Measurements from ENCODE around the gene SYCE1L. TPM values are rescaled to one million over a fixed set of nuclear protein-coding genes. Genes with fewer than 3 reads are reported as not detected.

The SYCE1L gene
- total RNA-seq, 1 experiment from 2014 or later, result 9.9 TPM

DNA sequence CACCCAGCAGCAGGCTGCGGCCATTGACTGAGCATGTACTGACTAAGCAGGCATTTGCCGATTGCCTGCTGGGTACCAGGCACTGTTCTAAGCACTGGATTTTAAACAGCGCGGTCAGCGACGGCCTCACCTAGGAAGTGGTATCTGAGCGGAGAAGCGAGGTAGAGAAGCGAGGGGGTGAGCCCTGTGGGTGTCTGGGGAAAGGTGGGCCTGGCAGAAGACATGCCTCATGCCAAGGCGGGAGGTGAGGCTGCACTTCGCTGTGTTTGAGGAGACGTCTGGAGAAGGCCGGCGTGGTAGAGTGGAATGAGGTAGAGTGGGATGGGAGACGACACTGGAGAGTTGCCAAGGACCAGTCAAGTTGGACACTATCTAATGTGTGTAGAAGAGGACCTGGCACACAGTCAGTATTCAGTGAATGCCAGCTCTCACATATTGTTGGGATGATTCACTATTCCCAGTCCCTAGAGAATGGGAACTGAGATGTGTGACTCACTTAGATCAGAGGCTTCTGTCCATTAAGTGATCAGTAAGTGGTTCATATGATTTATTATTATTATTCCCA lies 14.4 kb downstream of the SYCE1L start:
- Histone ChIP-seq H3K23ac (ENCODE audit: insufficient read length, low read depth, low read length) (no peak overlapping the region), H3K79me1 (ENCODE audit: insufficient read depth, low read depth, low read length, poor library complexity, severe bottlenecking) (no peaks in the 10 kb centered on the region), H3K79me2 (ENCODE audit: insufficient read depth, low read length) (no peaks in the 10 kb centered on the region), H4K8ac (replicated peaks; ENCODE audit: insufficient read length, low read depth, low read length) (no peak overlapping the region), H2BK5ac (ENCODE audit: insufficient read length, low read length) (no peak overlapping the region), H4K5ac (ENCODE audit: insufficient read length, low read depth, low read length) (no peak overlapping the region), H3T11ph (ENCODE audit: low read length) (no peak overlapping the region), H2BK15ac (ENCODE audit: low read depth, low read length) (no peak overlapping the region), H4K91ac (ENCODE audit: insufficient read length, low read depth, low read length) (no peak overlapping the region), H2BK12ac (ENCODE audit: insufficient read length, low read depth, low read length) (no peak overlapping the region), H3K9me3 (ENCODE audit: control insufficient read depth, low read depth, low read length) (no peaks in the 10 kb centered on the region), H2AFZ (ENCODE audit: low read length) (no peak overlapping the region), H3K4me2 (ENCODE audit: insufficient read depth, insufficient read length, low read length) (no peak overlapping the region), H3K56ac (ENCODE audit: insufficient read length, low read depth, low read length) (no peak overlapping the region), H3K4ac (ENCODE audit: low read depth, low read length) (no peak overlapping the region), H3K27ac (ENCODE audit: insufficient read length, low read depth, low read length) (no peak overlapping the region), H2BK120ac (ENCODE audit: low read depth, low read length, poor library complexity, severe bottlenecking) (no peak overlapping the region), H3K9ac (ENCODE audit: extremely low read depth, insufficient read length, low read length) (no peak overlapping the region), H4K20me1 (ENCODE audit: control insufficient read depth, insufficient read depth, insufficient read length) (no peaks in the 10 kb centered on the region), H2AK5ac (ENCODE audit: insufficient read length, low read length) (no peak overlapping the region), H3K27me3 (ENCODE audit: insufficient read depth, low read length) (no peaks in the 10 kb centered on the region), H3K23me2 (ENCODE audit: insufficient read length, low read depth, low read length, poor library complexity, severe bottlenecking) (peaks cover 4% of the 10 kb centered on the region), H2BK20ac (ENCODE audit: low read depth, low read length, poor library complexity, severe bottlenecking) (no peak overlapping the region), H3K4me1 (ENCODE audit: insufficient read depth, low read length) (peaks cover 3% of the 10 kb centered on the region; the same call in 1 of the 2 replicates), H3K14ac (ENCODE audit: insufficient read depth, low read length) (no peak overlapping the region), H3K18ac (ENCODE audit: insufficient read length, low read depth, low read length) (no peak overlapping the region)
- H3K4me1 Mint-ChIP-seq, result peaks cover 16 to 19% of the 10 kb centered on the region in 2 experiments
- H3K36me3 Mint-ChIP-seq (ENCODE audit: insufficient read depth in 1 of 3, low read depth in 3 of 3), result peaks cover 4 to 6% (median 5%) of the 10 kb centered on the region in 3 experiments
- peak overlapping the region; percentile 74 to 80 for H3K4me3 Mint-ChIP-seq
- no CpG with 5 or more reads among the region's 15 CpGs for WGBS (ENCODE audit: extremely low coverage, insufficient read length, low lambda C conversion rate)
- no peak for TF ChIP-seq CTCF (conservative IDR thresholded peaks at IDR 0.05)
- H3K9me3 Mint-ChIP-seq, result no peaks in the 10 kb centered on the region
- no peak for DNase-seq
- no peak overlapping the region; a peak in 1 of 7 replicates for H3K27ac Mint-ChIP-seq
- peaks cover 2% of the 10 kb centered on the region for H3K27me3 Mint-ChIP-seq (ENCODE audit: low read depth)

Data from H9 (cell line).